Activated T-helper 9 cell treated with anti-CD3 and anti-CD28 coated beads, Interleukin-2, amount 50 U/mL, for 16 hours (primary cell): ENCODE measurements around the gene FLNB.
A peak's percentile ranks its signal among the peaks of the same experiment; 100 is the strongest.

Source experiments
- DNase-seq: peaks from one replicate; pipeline ENCODE4 v3.0.0-alpha.2; 2020; ENCODE audit warnings: low read depth

The FLNB gene

GRCh38 chr3:58008141-58009025, at the start of gene FLNB:
TSS of gene FLNB (plus strand) at chr3:58008422. CDS start at chr3:58008565, 143 bp downstream.
- DNase-seq = peak; percentile 70

GRCh38 chr3:57958642-57959422, 49.4 kb upstream of the FLNB start:
- DNase-seq = no peak

GRCh38 chr3:57959423-57960173, 48.6 kb upstream of the FLNB start:
- DNase-seq = no peak

- DNase-seq = no peak
Observed at GRCh38 chr3:57960174-57960505, 48.1 kb upstream of the FLNB start.

- no peak for DNase-seq
Observed at GRCh38 chr3:57961177-57961827, 46.9 kb upstream of the FLNB start.

GRCh38 chr3:57961828-57962447, 46.3 kb upstream of the FLNB start:
- DNase-seq = no peak

GRCh38 chr3:57962448-57962834, 45.8 kb upstream of the FLNB start:
- DNase-seq = no peak

GRCh38 chr3:57963811-57964346, 44.3 kb upstream of the FLNB start:
- DNase-seq = no peak

- DNase-seq = no peak
Observed at GRCh38 chr3:57966829-57967228, 41.4 kb upstream of the FLNB start.

GRCh38 chr3:57967590-57967989, 40.6 kb upstream of the FLNB start:
- DNase-seq = no peak

GRCh38 chr3:57968501-57968900, 39.7 kb upstream of the FLNB start:
- no peak for DNase-seq

- no peak for DNase-seq
Observed at GRCh38 chr3:57971975-57972374, 36.2 kb upstream of the FLNB start.

- DNase-seq = no peak
Observed at GRCh38 chr3:57972531-57973111, 35.6 kb upstream of the FLNB start.

GRCh38 chr3:57973715-57974477, 34.3 kb upstream of the FLNB start:
- DNase-seq = no peak

- no peak for DNase-seq
Observed at GRCh38 chr3:57974796-57975388, 33.3 kb upstream of the FLNB start.

- no peak for DNase-seq
Observed at GRCh38 chr3:57977818-57978235, 30.4 kb upstream of the FLNB start.

- DNase-seq = no peak
Observed at GRCh38 chr3:57978316-57978715, 29.9 kb upstream of the FLNB start.

- no peak for DNase-seq
Observed at GRCh38 chr3:57980416-57980815, 27.8 kb upstream of the FLNB start.

- DNase-seq = no peak
Observed at GRCh38 chr3:57981483-57982087, 26.6 kb upstream of the FLNB start.
